PC-9 (cell line): ENCODE results near the gene TFF2. TPM values are rescaled to one million over a fixed set of nuclear protein-coding genes. Genes with fewer than 3 reads are reported as not detected.

Experiments
- BruUV-seq: library from RNA; stranded (reverse); fragments of 400-500 nt; replicated peaks from 2 replicates; lab custom pipeline; 2021; lab: Mats Ljungman, UMichigan
- CTCF ChIA-PET: fragments of 300-600 bp; sonication (Branson Sonifier 250); formaldehyde crosslinking; loops from one replicate; lab custom pipeline; 2022; ENCODE audit warnings: antibody characterized with exemption; lab: Charles Lee
- POLR2A ChIA-PET: fragments of 300-600 bp; sonication (Branson Sonifier 250); formaldehyde crosslinking; loops from one replicate; lab custom pipeline; 2022; ENCODE audit warnings: antibody characterized with exemption; ENCODE audit not compliant: unreplicated experiment; lab: Charles Lee
- DNase-seq, 2 experiments: peaks; one replicate each; pipeline versions ENCODE4 v3.0.0 to v3.0.0-alpha.2; 2015 to 2022; ENCODE audit warnings: mixed read lengths in 1 of 2
- H2AFZ ChIP-seq: fragments of 200-600 bp; sonication (generic); 2 replicates; pipeline ENCODE4 v1.8.1; 2017; ENCODE audit warnings: antibody characterized with exemption
- H3F3A ChIP-seq: fragments of 200-600 bp; sonication (generic); 2 replicates; pipeline ENCODE4 v1.8.1; 2017; ENCODE audit warnings: antibody characterized with exemption, mild to moderate bottlenecking, low read depth; ENCODE audit not compliant: insufficient read depth
- H3K27ac ChIP-seq: fragments of 200-600 bp; sonication (generic); 2 replicates; pipeline ENCODE4 v1.6.1; 2016; ENCODE audit warnings: mixed run types
- H3K27me3 ChIP-seq: fragments of 200-600 bp; sonication (generic); 2 replicates; pipeline ENCODE4 v1.6.1; 2016; ENCODE audit warnings: low read depth, mixed run types; ENCODE audit not compliant: insufficient read depth
- H3K36me3 ChIP-seq: fragments of 200-600 bp; sonication (generic); 2 replicates; pipeline ENCODE4 v1.6.1; 2016; ENCODE audit warnings: low read depth, mixed run types
- H3K4me1 ChIP-seq: fragments of 200-600 bp; sonication (generic); replicated peaks from 2 replicates; pipeline ENCODE4 v1.6.1; 2016; ENCODE audit warnings: mixed run types; ENCODE audit not compliant: insufficient read depth
- H3K4me2 ChIP-seq: fragments of 200-600 bp; sonication (generic); 2 replicates; pipeline ENCODE4 v1.6.1; 2017; ENCODE audit warnings: mixed run types
- H3K4me3 ChIP-seq: fragments of 200-600 bp; sonication (generic); 2 replicates; pipeline ENCODE4 v1.6.1; 2016; ENCODE audit warnings: mixed run types
- H3K79me2 ChIP-seq: fragments of 200-600 bp; sonication (generic); 2 replicates; pipeline ENCODE4 v1.6.1; 2017; ENCODE audit warnings: low read depth, mixed run types
- H3K9me2 ChIP-seq: fragments of 200-600 bp; sonication (generic); 2 replicates; pipeline ENCODE4 v1.8.1; 2017; ENCODE audit warnings: mild to moderate bottlenecking; ENCODE audit not compliant: insufficient read depth
- H3K9me3 ChIP-seq: fragments of 200-600 bp; sonication (generic); 2 replicates; pipeline ENCODE4 v1.8.1; 2016; ENCODE audit warnings: low read depth; ENCODE audit not compliant: insufficient read depth
- H4K20me1 ChIP-seq: fragments of 200-600 bp; sonication (generic); 2 replicates; pipeline ENCODE4 v1.8.1; 2017; ENCODE audit not compliant: insufficient read depth
- EZH2 ChIP-seq: fragments of 200-600 bp; sonication (generic); IDR thresholded peaks from 2 replicates; pipeline ENCODE4 v1.8.0; 2017; ENCODE audit warnings: antibody characterized with exemption, low read depth
- intact Hi-C: fragments of 100-400 bp; cut with micrococcal nuclease; formaldehyde crosslinking; loops from one replicate; pipeline ENCODE4 v1.10.0; 2022; ENCODE audit not compliant: unreplicated experiment
- total RNA-seq: library from RNA; stranded (reverse); gene quantifications from 2 replicates; pipeline ENCODE4 v1.2.3, GENCODE V29; 2021
- TF ChIP-seq, protein P1 (sequence below): fragments of 200-600 bp; sonication (generic); conservative IDR thresholded peaks from 2 replicates; pipeline ENCODE4 v1.6.1; 2017; ENCODE audit warnings: mixed run types, antibody characterized with exemption, mild to moderate bottlenecking, moderate library complexity

TFF2 gene
- total RNA-seq, 1 experiment from 2014 or later = 0.52 TPM

DNA sequence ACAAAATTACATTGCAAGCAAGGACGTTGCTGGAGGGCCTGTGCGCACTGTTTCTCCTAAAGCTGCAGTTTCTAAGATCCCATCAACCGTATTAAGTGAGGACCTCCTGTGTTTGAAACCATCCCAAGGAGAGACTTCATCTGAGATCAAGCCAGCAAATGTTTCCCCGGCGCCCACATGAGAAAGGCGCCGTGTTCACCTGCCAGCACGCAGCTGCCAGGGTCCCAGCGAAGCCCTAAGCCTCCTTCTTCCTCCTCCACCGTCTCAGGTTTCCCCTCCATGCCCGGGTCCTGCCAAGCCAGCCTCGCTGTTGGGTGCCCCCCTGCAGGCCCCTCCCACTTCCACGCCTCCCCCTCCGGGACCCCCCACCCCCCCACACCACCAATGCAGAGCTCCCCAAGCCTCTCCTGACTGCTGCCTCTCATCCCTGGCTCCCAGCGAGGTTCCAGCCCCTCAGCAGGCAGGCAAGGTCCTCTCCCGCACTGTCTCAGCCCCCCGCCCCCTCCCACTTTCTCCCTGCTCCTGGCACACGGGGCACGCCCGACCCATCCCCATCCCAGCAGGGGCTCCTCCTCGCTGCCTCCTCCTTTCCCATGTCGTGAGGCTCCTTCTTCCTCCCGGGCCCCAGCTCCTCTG, 24.2 kb upstream of the TFF2 start:
- intact Hi-C loops = no loop called here
- Histone ChIP-seq H3K27me3 (no peaks in the 10 kb centered on the region), H4K20me1 (no peaks in the 10 kb centered on the region), H3K9me3 (no peaks in the 10 kb centered on the region), H3F3A (no peaks in the 10 kb centered on the region), H3K36me3 (no peaks in the 10 kb centered on the region), H3K27ac (no peak overlapping the region), H3K79me2 (no peaks in the 10 kb centered on the region), H3K4me2 (no peak overlapping the region), H2AFZ (no peak overlapping the region), H3K4me3 (no peak overlapping the region), H3K9me2 (no peaks in the 10 kb centered on the region), H3K4me1 (no peaks in the 10 kb centered on the region)
- CTCF ChIA-PET = no interaction called here
- no TSS peak for BruUV-seq
- TF ChIP-seq, protein P1, sequence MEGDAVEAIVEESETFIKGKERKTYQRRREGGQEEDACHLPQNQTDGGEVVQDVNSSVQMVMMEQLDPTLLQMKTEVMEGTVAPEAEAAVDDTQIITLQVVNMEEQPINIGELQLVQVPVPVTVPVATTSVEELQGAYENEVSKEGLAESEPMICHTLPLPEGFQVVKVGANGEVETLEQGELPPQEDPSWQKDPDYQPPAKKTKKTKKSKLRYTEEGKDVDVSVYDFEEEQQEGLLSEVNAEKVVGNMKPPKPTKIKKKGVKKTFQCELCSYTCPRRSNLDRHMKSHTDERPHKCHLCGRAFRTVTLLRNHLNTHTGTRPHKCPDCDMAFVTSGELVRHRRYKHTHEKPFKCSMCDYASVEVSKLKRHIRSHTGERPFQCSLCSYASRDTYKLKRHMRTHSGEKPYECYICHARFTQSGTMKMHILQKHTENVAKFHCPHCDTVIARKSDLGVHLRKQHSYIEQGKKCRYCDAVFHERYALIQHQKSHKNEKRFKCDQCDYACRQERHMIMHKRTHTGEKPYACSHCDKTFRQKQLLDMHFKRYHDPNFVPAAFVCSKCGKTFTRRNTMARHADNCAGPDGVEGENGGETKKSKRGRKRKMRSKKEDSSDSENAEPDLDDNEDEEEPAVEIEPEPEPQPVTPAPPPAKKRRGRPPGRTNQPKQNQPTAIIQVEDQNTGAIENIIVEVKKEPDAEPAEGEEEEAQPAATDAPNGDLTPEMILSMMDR = no peak
- no peak for TF ChIP-seq EZH2
- DNase-seq = no peak
- POLR2A ChIA-PET = no interaction called here

GRCh38 chr21:42374457-42374856, 23.7 kb upstream of the TFF2 start:
- H3K4me2 ChIP-seq = no peak overlapping the region
- no peaks in the 10 kb centered on the region for H3K9me2 ChIP-seq
- H3K27me3 ChIP-seq = no peaks in the 10 kb centered on the region
- intact Hi-C loops = no loop called here
- BruUV-seq = no TSS peak
- no peak for DNase-seq
- no peaks in the 10 kb centered on the region for H4K20me1 ChIP-seq
- no peaks in the 10 kb centered on the region for H3F3A ChIP-seq
- H3K27ac ChIP-seq = no peak overlapping the region
- no peaks in the 10 kb centered on the region for H3K36me3 ChIP-seq
- H3K4me1 ChIP-seq = no peaks in the 10 kb centered on the region
- no peaks in the 10 kb centered on the region for H3K9me3 ChIP-seq
- TF ChIP-seq EZH2 = no peak
- H3K79me2 ChIP-seq = no peaks in the 10 kb centered on the region
- H3K4me3 ChIP-seq = no peak overlapping the region
- no peak overlapping the region for H2AFZ ChIP-seq
- CTCF ChIA-PET = no interaction called here
- POLR2A ChIA-PET = no interaction called here

DNA sequence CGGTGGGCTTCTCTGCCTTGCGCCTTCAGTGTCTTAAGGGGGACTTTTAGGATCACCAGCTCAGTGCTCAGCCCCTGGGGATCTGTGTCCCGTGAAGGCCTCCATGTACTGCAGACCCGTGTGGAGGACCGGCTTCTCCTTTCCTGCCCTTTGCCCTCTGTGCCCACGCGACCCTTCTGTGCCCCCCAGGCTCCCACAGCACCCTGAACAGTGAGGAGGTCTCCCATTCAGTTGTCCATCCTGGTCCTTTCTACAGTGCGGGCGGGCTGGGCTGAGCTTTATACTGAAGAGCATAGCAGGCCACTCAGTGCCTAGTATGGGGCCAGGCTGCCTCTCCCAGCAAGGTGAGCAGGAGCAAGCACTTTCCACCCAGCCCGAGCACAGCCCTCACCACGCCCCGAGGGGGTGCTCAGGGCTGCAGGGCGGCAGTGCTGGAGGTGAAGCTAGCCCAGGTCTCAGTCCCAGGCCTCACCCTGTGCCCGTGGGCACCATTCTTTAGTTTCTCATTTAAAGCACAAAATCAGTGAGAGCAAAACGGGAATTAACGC, 23.2 kb upstream of the TFF2 start:
- H3K79me2 ChIP-seq = no peaks in the 10 kb centered on the region

More for the DNA sequence above, 23.2 kb upstream of the TFF2 start:
- POLR2A ChIA-PET = no interaction called here
- Histone ChIP-seq H3K27ac (no peak overlapping the region), H4K20me1 (no peaks in the 10 kb centered on the region), H2AFZ (no peak overlapping the region), H3K9me2 (no peaks in the 10 kb centered on the region), H3K36me3 (no peaks in the 10 kb centered on the region), H3K27me3 (no peaks in the 10 kb centered on the region), H3K4me2 (no peak overlapping the region), H3K4me3 (no peak overlapping the region), H3F3A (no peaks in the 10 kb centered on the region), H3K9me3 (no peaks in the 10 kb centered on the region), H3K4me1 (no peaks in the 10 kb centered on the region)
- CTCF ChIA-PET = no interaction called here
- no peak for TF ChIP-seq EZH2
- TF ChIP-seq, protein P1 = no peak
- intact Hi-C loops = no loop called here
- BruUV-seq = no TSS peak
- DNase-seq = no peak
